BE2C (cell line): ENCODE measurements around the gene TSPAN31.

ENCODE experiments used
- DNase-seq: peaks from one replicate; pipeline ENCODE4 v3.0.0-alpha.2; 2020
- H3K27me3 ChIP-seq: fragments of 250-450 bp; sonication (Bioruptor Pico); 2 replicates; pipeline ENCODE4 v1.5.1; 2020; ENCODE audit warnings: mild to moderate bottlenecking
- H3K36me3 ChIP-seq: fragments of 250-450 bp; sonication (Bioruptor Pico); 2 replicates; pipeline ENCODE4 v1.5.1; 2020; ENCODE audit warnings: mild to moderate bottlenecking
- H3K4me1 ChIP-seq: fragments of 250-450 bp; sonication (Bioruptor Pico); 2 replicates; pipeline ENCODE4 v1.5.1; 2020
- H3K4me3 ChIP-seq: 2 replicates; pipeline ENCODE4 v1.5.1; 2011; ENCODE audit warnings: low read depth, low read length
- H3K9me3 ChIP-seq: fragments of 250-450 bp; sonication (Bioruptor Pico); 2 replicates; pipeline ENCODE4 v1.5.1; 2020
- CTCF ChIP-seq: IDR thresholded peaks from 2 replicates; pipeline ENCODE4 v1.5.1; 2012; ENCODE audit warnings: mild to moderate bottlenecking, low read depth, low read length

Gene TSPAN31

GRCh38 chr12:57767305-57767698, 22.5 kb downstream of the TSPAN31 start:
- no peak for DNase-seq
- peaks cover 37% of the 10 kb centered on the region for H3K27me3 ChIP-seq
- H3K4me3 ChIP-seq: no peak overlapping the region
- H3K36me3 ChIP-seq: peaks cover 24% of the 10 kb centered on the region
- H3K9me3 ChIP-seq: no peaks in the 10 kb centered on the region
- H3K4me1 ChIP-seq: peaks cover 5% of the 10 kb centered on the region; the same call in 1 of the 2 replicates
- no peak for TF ChIP-seq CTCF

GRCh38 chr12:57767876-57768275, 23.0 kb downstream of the TSPAN31 start:
- H3K4me3 ChIP-seq: no peak overlapping the region
- DNase-seq: no peak
- no peaks in the 10 kb centered on the region for H3K9me3 ChIP-seq
- peaks cover 37% of the 10 kb centered on the region for H3K27me3 ChIP-seq
- peaks cover 24% of the 10 kb centered on the region for H3K36me3 ChIP-seq
- peaks cover 5% of the 10 kb centered on the region; the same call in 1 of the 2 replicates for H3K4me1 ChIP-seq
- no peak for TF ChIP-seq CTCF

GRCh38 chr12:57769594-57769993, 24.8 kb downstream of the TSPAN31 start:
- no peak for DNase-seq
- H3K27me3 ChIP-seq: peaks cover 25% of the 10 kb centered on the region
- no peaks in the 10 kb centered on the region for H3K9me3 ChIP-seq
- TF ChIP-seq CTCF: no peak
- H3K4me3 ChIP-seq: no peak overlapping the region
- peaks cover 5% of the 10 kb centered on the region; the same call in 1 of the 2 replicates for H3K4me1 ChIP-seq
- H3K36me3 ChIP-seq: peaks cover 24% of the 10 kb centered on the region

- H3K9me3 ChIP-seq: no peaks in the 10 kb centered on the region
- peaks cover 14% of the 10 kb centered on the region for H3K27me3 ChIP-seq
- H3K36me3 ChIP-seq: peaks cover 24% of the 10 kb centered on the region
- peaks cover 5% of the 10 kb centered on the region; the same call in 1 of the 2 replicates for H3K4me1 ChIP-seq
- DNase-seq: no peak
- peak overlapping the region; percentile 96 for H3K4me3 ChIP-seq
- TF ChIP-seq CTCF: no peak
Observed at GRCh38 chr12:57770734-57771133, 25.9 kb downstream of the TSPAN31 start.

- peak overlapping the region; percentile 96 for H3K4me3 ChIP-seq
- no peak for TF ChIP-seq CTCF
- peak; percentile 92 for DNase-seq
Observed at GRCh38 chr12:57771236-57771872, 26.5 kb downstream of the TSPAN31 start.

GRCh38 chr12:57771873-57772428, 27.1 kb downstream of the TSPAN31 start, which contains the start of gene METTL1:
TSS of gene METTL1 (minus strand) at chr12:57772105. CDS start at chr12:57772083, 22 bp downstream.
- peak within 1 kb of the TSS; percentile 96 for H3K4me3 ChIP-seq
- peaks cover 2% of the 10 kb centered on the region; the same call in 1 of the 2 replicates for H3K4me1 ChIP-seq
- TF ChIP-seq CTCF: no peak
- H3K9me3 ChIP-seq: no peaks in the 10 kb centered on the region
- peak; percentile 96 for DNase-seq
- peaks cover 24% of the 10 kb centered on the region for H3K36me3 ChIP-seq
- peaks cover 2% of the 10 kb centered on the region; the same call in 1 of the 2 replicates for H3K27me3 ChIP-seq

More at GRCh38 chr12:57771236-57771872, 26.5 kb downstream of the TSPAN31 start:
- Histone ChIP-seq H3K36me3 (peaks cover 24% of the 10 kb centered on the region), H3K27me3 (peaks cover 8% of the 10 kb centered on the region), H3K9me3 (no peaks in the 10 kb centered on the region), H3K4me1 (peaks cover 5% of the 10 kb centered on the region; the same call in 1 of the 2 replicates)
